Astrocyte (in vitro differentiated cells and primary cell): ENCODE data around the gene GAB1. TPM values are rescaled to one million over a fixed set of nuclear protein-coding genes. Genes with fewer than 3 reads are reported as not detected.

ENCODE experiments used
- DNase-seq: peaks from one replicate; pipeline ENCODE4 v3.0.0-alpha.2; 2010; ENCODE audit warnings: low read depth
- FAIRE-seq: peaks from 2 replicates; lab custom pipeline; 2011; peaks lifted over from hg19 to GRCh38; lab: Jason Lieb, UNC
- H2AFZ ChIP-seq: 2 replicates; pipeline ENCODE4 v1.6.0; 2012; ENCODE audit warnings: low read depth, low read length, inconsistent platforms
- H3K27ac ChIP-seq: 2 replicates; pipeline ENCODE4 v1.5.1; 2011; ENCODE audit warnings: low read depth, low read length, inconsistent platforms
- H3K27me3 ChIP-seq: 2 replicates; pipeline ENCODE4 v1.6.0; 2011; ENCODE audit warnings: low read length, inconsistent platforms; ENCODE audit not compliant: insufficient read depth
- H3K36me3 ChIP-seq: 2 replicates; pipeline ENCODE4 v1.5.1; 2011; ENCODE audit warnings: low read length, inconsistent platforms; ENCODE audit not compliant: insufficient read depth
- H3K4me1 ChIP-seq: 2 replicates; pipeline ENCODE4 v1.5.1; 2011; ENCODE audit warnings: low read length, inconsistent platforms; ENCODE audit not compliant: insufficient read depth
- H3K4me2 ChIP-seq: 2 replicates; pipeline ENCODE4 v1.6.0; 2012; ENCODE audit warnings: low read length, inconsistent platforms
- H3K4me3 ChIP-seq: 2 replicates; pipeline ENCODE4 v1.5.1; 2011; ENCODE audit warnings: low read depth, mild to moderate bottlenecking, low read length, inconsistent platforms; ENCODE audit not compliant: insufficient read depth
- H3K79me2 ChIP-seq: 2 replicates; pipeline ENCODE4 v1.6.0; 2012; ENCODE audit warnings: mild to moderate bottlenecking, low read length, inconsistent platforms; ENCODE audit not compliant: insufficient read depth
- H3K9ac ChIP-seq: 2 replicates; pipeline ENCODE4 v1.6.0; 2012; ENCODE audit warnings: mild to moderate bottlenecking, low read length, inconsistent platforms
- H3K9me3 ChIP-seq: 2 replicates; pipeline ENCODE4 v1.5.1; 2012; ENCODE audit warnings: low read depth, mild to moderate bottlenecking, low read length, inconsistent platforms; ENCODE audit not compliant: insufficient read depth
- H4K20me1 ChIP-seq: 2 replicates; pipeline ENCODE4 v1.6.0; 2012; ENCODE audit warnings: low read length, inconsistent platforms; ENCODE audit not compliant: insufficient read depth
- H3K27ac Mint-ChIP-seq: one replicate; pipeline ENCODE4 v1.8.0; 2021; ENCODE audit warnings: mild to moderate bottlenecking, mixed read lengths; ENCODE audit not compliant: unreplicated experiment
- H3K27me3 Mint-ChIP-seq: one replicate; pipeline ENCODE4 v1.8.0; 2021; ENCODE audit warnings: low read depth, mixed read lengths; ENCODE audit not compliant: unreplicated experiment
- H3K36me3 Mint-ChIP-seq: one replicate; pipeline ENCODE4 v1.8.0; 2021; ENCODE audit warnings: low read depth, mixed read lengths; ENCODE audit not compliant: unreplicated experiment
- H3K4me1 Mint-ChIP-seq: one replicate; pipeline ENCODE4 v1.8.0; 2021; ENCODE audit warnings: low read depth, mixed read lengths; ENCODE audit not compliant: unreplicated experiment
- H3K4me3 Mint-ChIP-seq: one replicate; pipeline ENCODE4 v1.8.0; 2021; ENCODE audit warnings: mild to moderate bottlenecking, moderate library complexity, mixed read lengths; ENCODE audit not compliant: unreplicated experiment
- H3K9me3 Mint-ChIP-seq: one replicate; pipeline ENCODE4 v1.8.0; 2021; ENCODE audit warnings: mild to moderate bottlenecking, mixed read lengths; ENCODE audit not compliant: unreplicated experiment
- CTCF ChIP-seq: IDR thresholded peaks from 2 replicates; pipeline ENCODE4 v1.5.1; 2011; ENCODE audit warnings: low read depth, mild to moderate bottlenecking, inconsistent platforms, low read length, moderate library complexity; ENCODE audit not compliant: insufficient read depth
- EZH2 ChIP-seq: IDR thresholded peaks from 2 replicates; pipeline ENCODE4 v1.6.1; 2012; ENCODE audit warnings: mild to moderate bottlenecking, low read length, inconsistent platforms; ENCODE audit not compliant: insufficient read depth
- microRNA-seq: library from miRNA; unstranded; fragments of <30 nt; microRNA quantifications from one replicate; pipeline ENCODE4 v1.2.0, GENCODE V29; 2020
- total RNA-seq: library from RNA; stranded (reverse); gene quantifications from 2 replicates; pipeline ENCODE4 v1.2.1, GENCODE V29; 2021

Gene GAB1
- total RNA-seq, 1 donor from 2014 or later = 12.4 TPM

- H3K36me3 Mint-ChIP-seq = no peaks in the 10 kb centered on the region
- peak overlapping the region; percentile 89 for H3K4me2 ChIP-seq
- FAIRE-seq = no peak
- peaks cover 7% of the 10 kb centered on the region for H3K27me3 ChIP-seq
- peak overlapping the region; percentile 98 for H3K27ac Mint-ChIP-seq
- H3K4me1 ChIP-seq = peaks cover 13% of the 10 kb centered on the region
- no peaks in the 10 kb centered on the region for H3K27me3 Mint-ChIP-seq
- TF ChIP-seq EZH2 (no peak), CTCF (no peak)
- H4K20me1 ChIP-seq = peaks cover 55% of the 10 kb centered on the region
- H3K4me3 ChIP-seq = peak overlapping the region; percentile 99
- H2AFZ ChIP-seq = peak overlapping the region; percentile 96
- peak overlapping the region; percentile 98 for H3K4me3 Mint-ChIP-seq
- peak overlapping the region; percentile 99 for H3K27ac ChIP-seq
- peaks cover 13% of the 10 kb centered on the region for H3K4me1 Mint-ChIP-seq
- peaks cover 66% of the 10 kb centered on the region for H3K79me2 ChIP-seq
- no peak for DNase-seq
- peak overlapping the region; percentile 97 for H3K9ac ChIP-seq
- H3K9me3 Mint-ChIP-seq = no peaks in the 10 kb centered on the region
- H3K9me3 ChIP-seq = no peaks in the 10 kb centered on the region
- H3K36me3 ChIP-seq = peaks cover 15% of the 10 kb centered on the region
Measured at GRCh38 chr4:143514901-143515300, 178.2 kb downstream of the GAB1 start.

- Histone ChIP-seq H3K36me3 (peaks cover 22% of the 10 kb centered on the region), H3K4me3 (peak overlapping the region; percentile 99), H3K27ac (no peak overlapping the region), H2AFZ (no peak overlapping the region), H3K9me3 (no peaks in the 10 kb centered on the region), H3K4me1 (peaks cover 13% of the 10 kb centered on the region), H3K79me2 (peaks cover 76% of the 10 kb centered on the region), H3K27me3 (no peaks in the 10 kb centered on the region), H3K4me2 (peak overlapping the region; percentile 89), H4K20me1 (peaks cover 63% of the 10 kb centered on the region), H3K9ac (peak overlapping the region; percentile 97)
- TF ChIP-seq EZH2 (no peak), CTCF (no peak)
- DNase-seq (no peak), FAIRE-seq (no peak)
- H3K36me3 Mint-ChIP-seq = no peaks in the 10 kb centered on the region
- peaks cover 13% of the 10 kb centered on the region for H3K4me1 Mint-ChIP-seq
- no peak overlapping the region for H3K27ac Mint-ChIP-seq
- peak overlapping the region; percentile 98 for H3K4me3 Mint-ChIP-seq
- no peaks in the 10 kb centered on the region for H3K9me3 Mint-ChIP-seq
- H3K27me3 Mint-ChIP-seq = no peaks in the 10 kb centered on the region
Measured at GRCh38 chr4:143515905-143516304, 179.2 kb downstream of the GAB1 start.

- Histone ChIP-seq H4K20me1 (peaks cover 70% of the 10 kb centered on the region), H2AFZ (no peak overlapping the region), H3K9me3 (no peaks in the 10 kb centered on the region), H3K79me2 (peaks cover 94% of the 10 kb centered on the region), H3K4me3 (no peak overlapping the region), H3K27ac (no peak overlapping the region), H3K36me3 (peaks cover 28% of the 10 kb centered on the region), H3K4me2 (no peak overlapping the region), H3K9ac (no peak overlapping the region), H3K4me1 (peaks cover 13% of the 10 kb centered on the region), H3K27me3 (no peaks in the 10 kb centered on the region)
- no peaks in the 10 kb centered on the region for H3K27me3 Mint-ChIP-seq
- FAIRE-seq (no peak), DNase-seq (no peak)
- H3K4me3 Mint-ChIP-seq = no peak overlapping the region
- TF ChIP-seq CTCF (no peak), EZH2 (no peak)
- peaks cover 4% of the 10 kb centered on the region for H3K36me3 Mint-ChIP-seq
- H3K9me3 Mint-ChIP-seq = no peaks in the 10 kb centered on the region
- peaks cover 13% of the 10 kb centered on the region for H3K4me1 Mint-ChIP-seq
- no peak overlapping the region for H3K27ac Mint-ChIP-seq
Measured at GRCh38 chr4:143517764-143518163, 181.1 kb downstream of the GAB1 start.

Small RNA genes within 50 kb of the gene (microRNA-seq; reads per million reads assigned to microRNA genes)
- 5.5 reads per million, percentile 23 among the genes with 10 or more reads in this experiment for gene MIR3139

Other genes with a start within 250 kb of the GAB1 start
- gene USP38, start 152.0 kb upstream of the GAB1 start, total RNA-seq = 20.3 and 21.2 TPM in 2 replicates
- 63.1 and 69.0 TPM in 2 replicates for gene SMARCA5, start 176.8 kb downstream of the GAB1 start, total RNA-seq